HG02870 (cell line): Measurements from ENCODE around the gene KRT40.

ENCODE experiments used
- ATAC-seq: cut with Tn5 transposase; IDR thresholded peaks from one replicate; pipeline ENCODE4 v1.9.1; 2021; ENCODE audit warnings: mild to moderate bottlenecking, moderate library complexity; ENCODE audit not compliant: unreplicated experiment

KRT40 gene

GRCh38 chr17:40997361-40997760 is 13.2 kb upstream of the KRT40 start:
- ATAC-seq: no peak

- ATAC-seq: no peak
These were observed 12.7 kb upstream of the KRT40 start for GRCh38 chr17:40996829-40997228.

- ATAC-seq: no peak
These were observed 11.0 kb upstream of the KRT40 start for GRCh38 chr17:40995116-40995515.

GRCh38 chr17:40993839-40994238 is 9.7 kb upstream of the KRT40 start, which contains the start of gene KRTAP3-3:
Gene KRTAP3-3 (minus strand): TSS chr17:40994164. CDS start chr17:40994097, 67 bp downstream.
- ATAC-seq: no peak

- ATAC-seq: no peak
These were observed 9.0 kb upstream of the KRT40 start for GRCh38 chr17:40993084-40993483.

GRCh38 chr17:40992666-40993065 is 8.5 kb upstream of the KRT40 start:
- ATAC-seq: no peak

GRCh38 chr17:40986920-40987319 is 2.8 kb upstream of the KRT40 start:
- no peak for ATAC-seq

GRCh38 chr17:40981115-40981514 is 3.0 kb downstream of the KRT40 start:
- no peak for ATAC-seq

GRCh38 chr17:40980596-40980995 is 3.5 kb downstream of the KRT40 start:
- no peak for ATAC-seq

- no peak for ATAC-seq
These were observed 4.0 kb downstream of the KRT40 start for GRCh38 chr17:40980117-40980516.

- ATAC-seq: no peak
These were observed 5.5 kb downstream of the KRT40 start for GRCh38 chr17:40978575-40979151.

GRCh38 chr17:40975516-40975915 is 8.6 kb downstream of the KRT40 start:
- no peak for ATAC-seq

- ATAC-seq: no peak
These were observed 9.8 kb downstream of the KRT40 start for GRCh38 chr17:40974366-40974765.

GRCh38 chr17:40967582-40967981 is 16.5 kb downstream of the KRT40 start:
- no peak for ATAC-seq

- no peak for ATAC-seq
These were observed 17.3 kb downstream of the KRT40 start, which contains the start of gene KRT39 for GRCh38 chr17:40966848-40967247. Gene KRT39 (minus strand): TSS chr17:40966948. CDS start chr17:40966856, 92 bp downstream.

GRCh38 chr17:40963838-40964237 is 20.3 kb downstream of the KRT40 start:
- no peak for ATAC-seq

GRCh38 chr17:40962059-40962561 is 22.0 kb downstream of the KRT40 start:
- ATAC-seq: no peak

GRCh38 chr17:40961591-40961990 is 22.5 kb downstream of the KRT40 start:
- ATAC-seq: no peak

- ATAC-seq: no peak
These were observed 24.0 kb downstream of the KRT40 start for GRCh38 chr17:40960144-40960543.

GRCh38 chr17:40958086-40958953 is 25.8 kb downstream of the KRT40 start:
- no peak for ATAC-seq

GRCh38 chr17:40956401-40957254 is 27.5 kb downstream of the KRT40 start:
- no peak for ATAC-seq
